ENCODE results near the gene PGAM5. TPM values are rescaled to one million over a fixed set of nuclear protein-coding genes. Genes with fewer than 3 reads are reported as not detected.
A peak's percentile ranks its signal among the peaks of the same experiment; 100 is the strongest.

The PGAM5 gene
- total and polyA plus RNA-seq, 9 of the 15 experiments (the other 6 are each of a cell fraction or from before 2014, with no cell fraction given) = 7.4 to 121 (median 69.5) TPM

GRCh38 chr12:132766380-132767085 lies 55.9 kb downstream of the PGAM5 start (continued):
- TF ChIP-seq UBTF (IDR thresholded peaks at IDR 0.05; ENCODE audit: borderline replicate concordance in 1 of 2, low read depth in 2 of 2, low read length in 2 of 2) (0 out of 4 replicates have a peak, but pooled peaks of 1 of the 2 experiments have one; percentile 30), POLR2A (conservative IDR thresholded peaks at IDR 0.05) (peak; percentile 52; the same call in 1 of the 2 replicates), ZBTB40 (IDR thresholded peaks at IDR 0.05) (peak; percentile 93), ZBTB40 (CRISPR knock-in tag; IDR thresholded peaks at IDR 0.05) (no peak), ZBTB11 (CRISPR knock-in tag; IDR thresholded peaks at IDR 0.05) (peak in 1 of 3 experiments; percentile 96; a peak in 2 of 6 replicates), RBFOX2 (IDR thresholded peaks at IDR 0.05; ENCODE audit: low read depth, low read length) (peak; percentile 55), CBX8 (IDR thresholded peaks at IDR 0.05; ENCODE audit: borderline replicate concordance, extremely low read depth, low read depth, low read length, poor library complexity, severe bottlenecking) (no peak), MEF2A (IDR thresholded peaks at IDR 0.05; ENCODE audit: control insufficient read depth, low read depth, low read length) (no peak), NFATC3 (IDR thresholded peaks at IDR 0.05) (no peak), SUPT5H (IDR thresholded peaks at IDR 0.05) (0 out of 2 replicates have a peak, but pooled peaks have one; percentile 35), EZH2 (IDR thresholded peaks at IDR 0.05; ENCODE audit: borderline replicate concordance, low read depth, low read length) (no peak)
